SIG-M5 (cell line): ENCODE results near the gene EMSY.
"Not testable (repeated sequence)": the region's sequence is repeated elsewhere in the genome, so short reads cannot be mapped to it uniquely, and the experiment has no call there.

Experiments
- DNase-seq: peaks from one replicate; lab custom pipeline; 2025; lab: John Stamatoyannopoulos, UW

The EMSY gene

DNA sequence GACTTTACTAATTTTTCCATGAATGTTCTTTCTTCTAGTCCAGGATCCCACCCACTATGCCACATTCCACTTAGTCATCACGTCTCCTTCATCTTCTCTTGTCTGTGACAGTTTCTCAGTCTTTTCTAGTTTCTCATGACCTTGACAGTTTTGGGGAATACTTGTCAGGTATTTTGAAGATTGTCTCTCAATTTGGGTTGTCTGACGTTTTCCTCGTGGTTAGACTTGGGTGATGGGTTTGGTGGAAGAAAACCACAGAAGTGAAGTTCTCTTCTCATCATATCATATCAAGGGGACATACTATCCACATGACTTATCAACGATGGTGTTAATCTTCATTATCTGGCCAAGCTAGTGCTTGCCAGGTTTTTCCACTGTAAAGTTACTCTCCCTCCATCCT is 123.3 kb downstream of the EMSY start:
- DNase-seq = no peak

DNA sequence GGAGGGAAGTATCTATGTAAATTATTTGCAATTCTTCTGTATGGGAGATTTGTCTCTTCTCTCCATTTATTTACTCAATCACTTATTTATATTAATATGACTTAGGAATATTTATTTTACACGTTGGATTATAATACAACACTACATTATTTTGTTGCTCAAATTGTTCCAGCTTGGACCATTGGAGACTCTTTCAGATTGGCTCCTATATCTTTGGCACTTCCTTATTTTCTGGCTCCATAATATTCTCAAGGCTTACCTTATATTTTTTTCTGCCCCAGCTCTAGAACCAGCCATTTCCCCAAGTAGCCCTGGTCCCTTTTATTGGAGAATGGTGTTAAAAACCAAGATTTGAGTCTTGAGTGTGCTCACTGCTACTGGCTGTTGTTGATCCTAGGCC is 123.8 kb downstream of the EMSY start:
- DNase-seq = no peak

DNA sequence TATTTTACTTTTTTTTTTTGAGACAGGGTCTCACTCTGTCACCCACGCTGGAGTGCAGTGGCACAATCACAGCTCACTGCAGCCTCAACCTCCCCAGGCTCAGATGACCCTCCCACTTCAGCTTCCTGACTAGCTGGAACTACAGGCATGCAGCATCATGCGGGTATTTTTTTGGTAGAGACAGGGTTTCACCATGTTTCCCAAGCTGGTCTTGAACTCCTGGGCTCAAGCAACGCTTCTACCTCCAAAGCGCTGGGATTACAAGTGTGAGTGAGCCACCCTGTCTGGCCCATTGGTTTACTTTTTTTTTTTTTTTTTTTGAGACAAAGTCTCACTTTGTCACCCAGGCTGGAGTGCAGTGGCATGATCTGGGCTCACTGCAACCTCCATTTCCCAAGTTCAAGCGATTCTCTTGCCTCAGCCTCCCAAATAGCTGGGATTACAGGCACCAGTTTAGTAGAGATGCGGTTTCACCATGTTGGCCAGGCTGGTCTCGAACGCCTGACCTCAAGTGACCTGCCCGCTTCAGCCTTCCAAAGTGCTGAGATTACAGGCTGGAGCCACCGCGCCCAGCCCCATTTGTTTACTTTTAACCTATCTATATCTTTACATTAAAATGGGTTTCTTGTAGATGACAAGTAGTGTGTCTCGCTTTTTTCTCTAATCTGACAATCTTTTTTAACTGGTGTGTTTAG is 127.5 kb downstream of the EMSY start:
- not testable (repeated sequence) for DNase-seq

DNA sequence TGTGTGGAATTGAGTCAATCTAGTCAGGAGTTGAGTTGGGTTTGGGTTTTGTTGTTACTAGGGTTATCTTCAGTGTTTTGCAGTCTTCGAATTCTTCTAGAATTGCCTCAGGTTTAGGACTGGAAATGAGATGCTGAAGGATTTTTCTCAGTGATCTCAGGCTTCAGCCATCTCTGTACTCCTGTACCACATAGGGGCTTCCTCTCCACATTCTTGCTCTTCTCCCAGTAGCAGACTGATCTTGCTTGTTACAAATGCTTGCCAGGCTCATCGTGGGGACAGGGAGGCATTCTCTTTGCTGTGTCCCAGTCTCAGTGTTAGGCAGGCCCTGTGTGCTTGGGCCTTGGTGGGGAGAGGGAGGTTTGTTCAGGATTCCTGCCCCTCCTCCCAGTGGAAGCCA is 129.6 kb downstream of the EMSY start:
- no peak for DNase-seq

DNA sequence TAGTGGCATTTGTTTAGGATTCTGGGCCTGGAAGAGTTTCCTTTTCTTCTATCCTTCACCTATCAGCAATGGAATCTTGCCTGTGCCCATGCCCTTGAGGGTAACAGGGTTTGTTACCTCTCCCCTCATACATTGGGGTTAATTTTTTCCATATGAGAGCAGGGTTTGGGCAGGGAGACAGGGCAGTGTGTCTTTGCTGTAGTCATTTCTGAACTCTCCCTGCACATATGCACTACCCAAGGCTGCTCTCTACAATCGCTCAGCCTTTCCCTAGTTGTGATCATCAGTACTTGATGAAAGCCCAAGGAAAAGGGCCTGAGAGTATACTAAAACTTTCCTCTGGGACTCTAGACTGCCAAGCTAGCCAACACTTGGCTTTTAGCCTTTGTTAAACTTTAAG is 130.1 kb downstream of the EMSY start:
- DNase-seq = no peak

DNA sequence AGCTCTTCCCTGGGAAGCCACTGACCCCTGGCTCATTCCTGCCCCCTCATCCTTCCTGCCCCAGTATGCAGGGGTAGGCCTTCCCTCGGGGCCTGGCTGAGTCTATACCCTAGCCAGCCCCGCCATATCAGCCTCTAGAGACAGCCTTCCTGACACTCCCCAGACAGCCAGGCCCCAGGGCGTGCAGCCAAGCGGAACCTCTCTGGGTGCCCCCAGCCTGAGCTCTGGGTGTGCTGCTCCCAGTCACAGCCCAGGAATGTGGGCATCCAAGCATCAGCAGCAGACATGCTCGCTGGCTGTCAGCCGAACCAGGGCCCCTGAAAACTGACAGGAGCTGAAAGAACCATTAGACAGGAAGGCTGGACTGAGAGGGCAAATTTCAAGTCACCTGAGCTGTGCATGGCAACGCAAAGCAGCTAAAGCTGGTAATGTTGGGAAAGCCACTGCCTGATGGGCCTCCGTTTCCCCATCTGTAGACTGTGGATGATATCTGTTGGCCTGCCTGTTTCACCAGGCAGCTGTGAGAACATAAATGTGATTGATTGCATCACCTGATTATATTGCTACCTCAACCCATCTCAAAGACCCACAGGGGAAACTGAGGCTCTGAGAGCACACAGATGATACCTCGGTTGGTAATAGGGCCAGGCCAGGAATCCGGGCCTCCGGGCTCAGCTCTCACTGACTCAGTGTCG is 132.6 kb downstream of the EMSY start:
- no peak for DNase-seq

DNA sequence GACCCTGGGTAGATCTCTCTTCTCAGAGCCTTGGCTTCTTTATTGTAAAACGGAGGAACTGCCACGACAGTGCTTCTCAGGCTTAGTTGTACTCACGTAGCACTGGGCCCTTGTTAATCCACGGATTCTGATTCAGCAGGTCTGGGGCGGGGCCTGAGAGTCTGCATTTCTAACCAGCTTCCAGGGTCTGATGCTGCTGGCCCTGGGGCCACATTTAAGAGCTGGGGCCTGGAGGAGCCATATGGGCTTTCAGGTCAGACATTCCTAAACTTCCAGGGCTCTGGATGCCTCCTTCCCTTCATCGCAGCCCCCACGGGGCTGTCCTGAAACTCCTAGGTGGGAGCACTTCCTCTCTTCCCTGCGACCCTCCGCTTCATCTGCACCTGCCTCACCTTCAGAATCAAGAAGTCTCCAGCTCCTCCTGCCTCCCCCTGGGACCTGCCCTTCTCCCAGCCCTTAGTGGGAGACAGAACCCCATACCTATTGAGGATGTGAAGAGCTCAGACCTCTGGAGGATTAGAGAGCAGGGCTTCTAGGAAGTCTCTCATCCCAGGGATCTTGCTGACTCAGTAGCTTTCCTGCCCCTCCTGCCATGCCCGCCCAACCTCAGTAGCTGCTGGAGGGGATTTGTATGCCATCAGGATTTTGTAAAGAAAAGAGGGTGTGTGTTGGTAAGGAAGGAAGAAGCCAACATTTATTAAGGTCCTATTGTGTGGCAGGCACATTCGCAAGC is 133.3 kb downstream of the EMSY start:
- DNase-seq = no peak

DNA sequence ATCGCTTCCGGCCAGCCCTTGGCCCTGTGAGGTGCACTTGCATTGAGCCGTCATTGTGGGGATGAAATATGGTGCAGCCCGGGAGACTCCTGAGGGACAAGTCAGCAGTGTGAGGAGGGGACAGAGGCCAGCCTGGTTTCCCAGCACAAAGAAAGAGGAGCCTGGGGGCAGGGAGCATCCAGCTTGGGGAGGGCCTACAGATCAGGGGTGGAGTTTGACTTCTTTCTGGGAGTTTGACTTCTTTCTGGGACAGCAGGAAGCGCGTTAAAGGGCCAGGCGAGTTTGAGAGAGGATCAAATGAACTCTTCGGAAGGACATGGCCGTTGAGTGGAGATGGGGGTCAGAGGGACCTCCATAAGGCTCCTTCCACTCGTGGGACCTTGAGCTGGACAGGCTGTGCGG is 133.8 kb downstream of the EMSY start:
- DNase-seq = no peak

DNA sequence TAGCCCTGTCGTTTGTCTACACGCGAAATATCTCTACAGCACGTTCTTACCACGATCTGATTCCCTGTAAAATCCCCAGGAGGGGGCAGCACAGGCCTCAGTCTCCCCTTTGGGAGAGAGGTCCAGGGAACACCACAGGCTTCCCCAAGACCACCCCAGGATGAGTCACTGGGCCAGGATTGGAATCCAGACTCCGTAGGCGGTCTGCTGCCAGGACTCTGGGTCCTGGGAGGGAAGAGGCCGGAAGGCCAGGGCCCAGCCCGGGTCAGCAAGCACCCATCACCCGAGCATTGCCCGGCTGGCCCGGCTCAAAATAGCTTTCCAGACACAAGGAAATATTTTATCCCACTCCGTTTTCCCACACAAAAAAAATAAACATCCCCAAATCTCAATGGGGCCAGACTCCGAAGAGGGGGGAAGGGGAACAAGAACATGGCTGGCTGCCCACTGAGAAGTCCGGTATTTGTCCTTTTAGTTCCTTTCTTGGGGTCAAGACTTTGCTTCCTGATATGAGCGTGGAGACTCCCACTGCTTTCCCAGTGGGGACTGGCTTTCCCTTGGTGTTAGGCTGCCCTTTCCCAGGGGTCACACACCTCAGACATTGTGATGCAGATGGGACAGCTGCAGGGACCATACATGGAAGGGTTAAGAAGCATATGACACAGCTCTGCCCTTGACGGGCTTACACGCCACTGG is 134.4 kb downstream of the EMSY start:
- no peak for DNase-seq

DNA sequence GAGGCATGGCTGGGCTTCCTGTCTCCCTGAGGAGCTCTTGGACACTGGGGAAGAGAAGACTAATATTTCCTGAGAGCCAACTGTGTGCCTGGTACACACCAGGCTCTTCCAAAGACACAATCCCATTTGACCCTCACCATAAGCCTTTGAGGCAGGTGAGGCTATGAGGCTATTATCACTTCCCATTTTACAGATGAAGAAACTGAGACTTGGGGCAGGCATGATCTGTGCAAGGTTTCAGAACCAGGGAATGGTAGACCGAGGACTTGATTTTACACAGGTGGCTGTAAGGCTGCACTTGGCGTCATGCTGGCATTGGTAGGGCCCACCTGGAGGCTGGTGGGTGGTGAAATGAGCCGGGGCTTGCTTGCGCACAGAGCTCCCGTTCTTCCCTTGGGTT is 134.9 kb downstream of the EMSY start:
- DNase-seq = no peak

DNA sequence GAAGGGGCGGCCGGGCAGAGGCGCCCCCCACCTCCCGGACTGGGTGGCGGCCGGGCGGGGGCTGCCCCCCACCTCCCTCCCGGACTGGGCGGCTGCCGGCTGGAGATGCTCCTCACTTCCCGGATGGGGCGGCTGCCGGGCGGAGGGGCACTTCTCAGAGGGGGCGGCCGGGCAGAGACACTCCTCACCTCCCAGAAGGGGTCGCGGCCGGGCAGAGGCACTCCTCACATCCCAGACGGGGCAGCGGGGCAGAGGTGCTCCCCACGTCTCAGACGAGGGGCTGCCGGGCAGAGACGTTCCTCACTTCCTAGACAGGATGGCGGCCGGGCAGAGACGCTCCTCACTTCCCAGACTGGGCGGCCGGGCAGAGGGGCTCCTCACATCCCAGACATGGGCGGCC is 137.7 kb downstream of the EMSY start:
- not testable (repeated sequence) for DNase-seq

DNA sequence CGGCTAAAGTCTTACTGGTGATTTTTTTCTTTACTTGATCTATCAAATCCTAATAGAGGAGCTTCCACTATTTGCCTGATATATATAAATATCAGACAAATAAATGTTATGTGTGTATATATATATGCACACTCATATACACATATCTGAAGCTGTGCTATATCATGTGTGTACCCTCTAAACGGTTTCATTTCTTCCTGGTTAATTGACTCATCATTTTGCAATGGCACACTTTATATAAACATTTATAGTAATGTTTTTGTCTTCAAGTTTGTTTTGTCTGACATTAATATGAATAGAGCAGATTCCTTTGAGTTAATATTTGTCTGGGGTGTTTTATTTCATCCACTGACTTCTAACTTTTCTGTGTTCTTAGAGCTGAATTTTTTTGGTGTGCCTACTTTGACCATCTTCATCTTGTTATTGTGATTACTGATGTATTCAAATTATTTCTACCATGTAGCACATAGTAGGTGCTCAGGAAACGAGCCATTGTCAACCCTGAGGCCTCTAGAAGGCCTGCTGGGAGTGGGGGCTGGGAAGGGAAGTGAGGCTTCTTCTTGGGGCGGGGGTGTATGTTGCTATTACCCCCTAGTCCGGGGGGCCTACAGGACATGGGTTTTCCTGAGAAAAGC is 143.1 kb downstream of the EMSY start:
- no peak for DNase-seq

DNA sequence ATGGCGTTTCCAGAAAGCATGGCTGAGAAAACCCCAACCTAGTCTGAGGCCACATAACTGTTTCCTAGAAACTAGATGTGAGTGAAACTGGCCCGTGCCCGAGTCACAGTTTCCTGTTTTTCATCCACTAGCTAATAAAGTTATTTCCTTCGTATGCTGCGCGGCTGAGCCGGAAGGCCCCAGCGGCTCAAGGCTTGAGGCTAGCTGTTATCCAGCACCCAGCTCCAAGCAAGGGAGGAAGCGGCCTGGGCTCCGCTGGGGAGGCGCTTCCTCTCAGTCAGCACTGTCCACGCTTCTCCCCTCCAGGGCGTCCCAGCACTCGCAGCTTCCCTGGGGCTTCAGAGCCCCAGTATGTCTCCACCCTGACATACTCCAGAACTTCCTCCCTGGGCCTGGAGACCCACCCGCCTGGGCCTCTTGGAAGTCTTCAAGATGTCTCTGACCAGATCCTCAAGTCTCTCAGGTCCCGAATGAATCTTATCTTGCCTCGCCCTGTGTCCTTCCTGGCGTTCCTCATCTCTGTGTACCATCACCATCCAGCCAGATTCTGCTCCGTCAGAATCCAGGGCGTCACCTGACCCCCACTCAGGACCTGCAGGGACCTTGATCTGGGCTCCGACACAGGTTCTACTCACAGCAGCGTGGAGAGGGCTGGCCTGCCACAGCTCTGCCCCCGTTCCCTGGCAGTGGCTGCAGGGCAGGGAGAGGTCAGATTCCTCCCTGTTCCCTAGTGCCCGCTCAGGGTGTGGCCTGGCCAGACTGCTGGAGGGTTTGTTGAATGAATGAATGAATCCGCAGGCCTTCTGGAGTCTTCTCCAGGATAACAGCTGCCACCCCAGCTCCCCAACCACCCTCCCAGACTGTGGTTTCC is 143.9 kb downstream of the EMSY start:
- DNase-seq = no peak

DNA sequence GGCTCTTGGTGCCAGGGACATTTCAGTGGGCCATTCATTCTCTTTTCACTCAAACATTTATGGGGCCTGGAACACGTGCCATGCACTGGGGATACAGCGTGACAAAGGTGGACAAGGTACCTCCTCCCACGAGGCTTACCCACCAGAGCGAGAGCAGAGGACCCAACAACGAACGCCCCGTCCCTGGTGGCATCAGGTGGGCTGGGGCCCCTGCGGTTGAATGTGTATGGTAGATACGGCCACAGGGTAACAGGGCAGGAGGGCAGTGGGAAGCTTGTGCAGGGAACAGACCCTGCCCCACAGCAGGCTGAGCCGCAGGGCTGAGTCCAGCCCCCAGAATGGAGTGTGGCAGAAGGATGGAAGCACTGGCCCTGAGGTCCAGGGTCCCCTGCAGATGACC is 144.7 kb downstream of the EMSY start:
- DNase-seq = no peak

DNA sequence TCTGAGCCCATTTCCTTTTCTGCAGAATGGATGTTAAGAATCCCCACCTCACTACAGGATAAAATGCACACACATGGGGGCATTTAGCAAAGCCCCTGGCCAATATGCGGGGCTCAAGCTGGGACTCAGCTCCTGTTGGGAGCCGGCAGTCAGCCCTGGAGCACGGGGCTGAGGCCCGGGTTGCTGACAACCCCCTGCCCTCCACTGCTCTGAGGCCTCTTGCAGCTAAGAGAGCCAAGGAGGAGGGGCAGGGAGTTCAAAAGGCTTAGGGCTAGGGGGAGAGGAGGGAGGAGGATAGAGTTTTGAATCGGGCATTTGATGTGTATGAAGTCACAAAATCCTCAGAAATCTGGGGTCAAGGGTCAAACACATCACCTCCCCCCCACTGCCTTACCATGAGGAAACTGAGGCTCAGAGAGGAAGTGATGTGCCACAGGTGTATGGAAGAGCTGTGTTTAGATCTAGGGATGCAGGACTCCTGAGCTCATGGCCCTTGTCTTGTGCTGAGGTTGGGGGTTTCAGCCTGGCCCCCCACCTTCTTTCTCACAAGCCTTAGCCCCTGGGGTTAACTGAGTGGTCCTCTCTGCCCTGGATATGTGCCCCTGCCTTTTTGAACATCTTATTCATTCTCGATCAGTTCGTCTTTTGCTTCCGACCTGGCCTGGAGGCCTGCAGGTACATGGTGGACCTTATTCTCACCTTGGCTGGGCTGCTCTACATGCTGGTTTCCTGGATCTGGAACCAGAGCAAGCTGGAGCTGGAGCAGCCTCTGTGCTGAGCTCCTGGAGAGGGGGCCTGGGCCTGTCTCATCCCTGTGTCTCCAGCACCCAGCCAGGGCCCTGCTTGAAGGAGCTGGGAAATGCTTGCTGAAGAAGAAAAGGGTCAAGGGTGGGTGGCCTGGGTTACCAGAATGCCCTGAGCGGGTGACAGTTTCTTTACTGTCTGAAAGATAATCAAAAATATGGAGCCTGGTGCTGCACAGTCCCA is 145.4 kb downstream of the EMSY start:
- DNase-seq = no peak

DNA sequence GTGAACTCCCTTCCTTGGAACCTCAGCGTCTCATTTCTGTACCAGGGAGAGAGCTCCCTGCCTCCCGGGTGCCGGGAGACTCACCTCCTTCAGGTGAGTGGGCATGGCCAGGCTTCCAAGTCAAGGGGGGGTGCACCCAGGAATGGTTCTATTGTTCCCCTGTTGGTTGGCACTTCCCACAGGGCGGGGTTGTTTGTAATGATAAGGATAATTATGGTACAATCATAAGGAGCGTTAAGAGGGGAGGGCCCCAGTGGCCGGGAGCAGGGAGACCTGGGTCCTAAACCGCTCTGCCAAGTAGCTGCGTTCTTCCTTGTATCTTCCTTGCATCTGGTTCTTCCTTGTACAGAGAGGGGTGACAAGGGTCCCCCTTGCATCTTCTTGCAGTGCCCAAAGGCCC is 146.6 kb downstream of the EMSY start:
- no peak for DNase-seq

DNA sequence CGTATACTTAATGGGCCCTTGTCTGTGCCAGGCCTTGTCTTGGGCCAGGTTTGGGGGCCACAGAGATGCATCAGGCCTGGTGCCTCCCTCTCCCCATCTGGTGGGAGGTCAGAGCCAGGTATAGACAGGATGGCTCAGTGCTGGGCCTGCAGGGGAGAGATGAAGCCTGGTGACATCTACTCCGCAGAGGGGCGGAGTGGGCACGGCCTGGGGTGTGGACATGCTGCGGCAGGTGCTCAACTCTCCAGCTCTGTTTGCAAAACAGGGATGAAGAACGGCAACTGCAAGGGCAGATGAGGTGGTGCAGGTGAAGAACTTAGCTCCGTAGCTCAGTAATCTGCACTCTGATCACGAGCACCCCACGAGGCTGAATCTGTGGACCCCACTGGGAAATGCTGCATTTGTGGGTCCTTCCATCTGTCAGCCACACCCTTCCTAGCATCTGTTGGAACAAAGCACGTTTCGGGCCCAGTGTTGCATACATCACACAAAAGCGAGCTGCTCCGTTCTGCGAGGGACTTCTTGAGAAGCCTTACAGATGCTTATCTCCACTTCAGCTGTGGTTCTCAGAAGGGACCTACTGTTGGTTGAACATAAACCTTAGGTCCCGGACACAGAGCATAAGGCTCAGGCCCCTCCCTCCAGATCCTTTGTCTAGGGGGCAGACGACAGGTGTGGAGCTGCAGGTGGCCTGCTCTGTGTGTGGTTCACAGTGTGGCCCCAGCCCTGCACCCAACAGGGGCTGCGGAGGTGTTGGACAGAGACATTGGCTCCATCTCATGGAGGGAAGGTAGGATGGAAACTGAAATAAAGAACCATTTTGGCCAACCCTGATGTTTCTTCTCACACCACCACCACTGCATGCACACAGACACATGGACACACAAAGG is 147.5 kb downstream of the EMSY start:
- DNase-seq = no peak

DNA sequence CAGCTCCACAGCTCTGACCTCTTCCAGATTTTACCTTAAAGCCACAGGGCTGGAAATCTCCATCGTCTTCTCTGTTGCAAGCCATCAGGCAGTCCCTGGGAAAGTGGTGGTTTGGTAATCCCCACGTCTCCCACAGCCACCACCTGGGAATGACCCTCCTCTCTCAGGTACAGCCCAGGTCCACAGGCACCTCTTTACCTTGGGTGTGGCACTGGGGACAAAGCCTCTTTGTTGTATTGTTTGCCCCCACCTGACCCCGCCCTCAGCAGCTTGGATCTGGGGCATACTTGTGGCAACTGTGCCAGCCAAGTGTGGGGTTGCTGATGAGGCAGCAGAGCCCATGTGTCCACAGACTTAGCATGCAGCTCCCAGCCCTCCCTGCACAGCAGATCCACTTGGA is 148.1 kb downstream of the EMSY start:
- no peak for DNase-seq

DNA sequence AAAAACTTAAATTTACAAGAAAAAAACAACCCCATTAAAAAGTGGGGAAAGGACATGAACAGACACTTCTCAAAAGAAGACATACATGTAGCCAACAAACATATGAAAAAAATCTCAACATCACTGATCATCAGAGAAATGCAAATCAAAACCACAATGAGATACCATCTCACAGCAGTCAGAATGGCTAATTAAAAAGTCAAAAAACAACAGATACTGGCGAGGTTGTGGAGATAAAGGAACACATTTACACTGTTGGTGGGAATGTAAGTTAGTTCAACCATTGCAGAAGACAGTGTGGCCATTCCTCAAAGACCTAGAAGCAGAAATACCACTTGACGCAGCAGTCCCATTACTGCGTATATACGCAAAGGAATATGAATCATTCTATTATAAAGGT is 150.3 kb downstream of the EMSY start:
- DNase-seq = not testable (repeated sequence)
